ENCODE results near the gene FSD1L. TPM values are rescaled to one million over a fixed set of nuclear protein-coding genes. Genes with fewer than 3 reads are reported as not detected.

Gene FSD1L
- total and polyA plus RNA-seq, 2 of the 13 experiments (the other 11 are each of a cell fraction or from before 2014, with no cell fraction given), result 4.1 to 5.1 TPM

DNA sequence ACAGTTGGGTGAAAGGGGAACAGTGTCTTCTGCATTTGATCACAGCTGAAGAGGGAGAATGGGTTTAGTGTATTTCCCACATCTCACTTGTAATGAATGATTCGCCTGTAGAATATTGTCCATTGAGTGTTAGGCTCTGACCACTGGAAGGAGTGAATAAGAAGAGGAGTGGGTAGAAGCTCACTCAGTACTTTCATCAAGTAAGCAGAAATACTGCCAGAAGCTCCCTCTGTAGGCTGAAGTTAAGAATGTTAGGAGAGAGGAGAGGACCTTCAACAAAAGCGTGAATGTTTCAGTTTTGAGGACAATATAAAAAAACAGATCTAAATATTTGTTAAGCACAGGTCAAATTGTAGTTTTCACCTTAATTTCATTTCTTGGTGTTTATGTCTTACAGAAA, 27.5 kb downstream of the FSD1L start:
- in situ Hi-C loops (cut with HindIII; ENCODE audit: extremely low pct_ligation_motif_present, low pct_unique_long_range_greater_than_20kb), result no loop called here
- Histone ChIP-seq H3K4me2 (ENCODE audit: low read depth, low read length) (no peak overlapping the region), H3K4me1 (ENCODE audit: insufficient read depth, low read length) (0 out of 2 replicates have a peak, but pooled peaks cover 5% of the 10 kb centered on the region), H3K9me3 (ENCODE audit: low read length) (no peaks in the 10 kb centered on the region), H3K9ac (ENCODE audit: insufficient read depth, low read depth, low read length) (no peak overlapping the region), H4K20me1 (ENCODE audit: insufficient read depth, low read length) (no peaks in the 10 kb centered on the region), H3K27me3 (ENCODE audit: control insufficient read depth in 1 of 2, insufficient read depth in 2 of 2, low read length in 2 of 2) (no peaks in the 10 kb centered on the region), H3K27ac (ENCODE audit: extremely low read length, insufficient read depth, low read length) (no peak overlapping the region), H2AFZ (ENCODE audit: low read length) (no peak overlapping the region), H3K36me3 (replicated peaks in 1 of 2; ENCODE audit: control insufficient read depth in 1 of 2, insufficient read depth in 2 of 2, low read length in 2 of 2) (peaks cover 0 to 14% of the 10 kb centered on the region in 2 experiments; a peak in 2 of 5 replicates), H3K4me3 (replicated peaks in 1 of 3; ENCODE audit: insufficient read depth in 1 of 3, low read depth in 2 of 3, low read length in 3 of 3) (no peak overlapping the region), H3K79me2 (ENCODE audit: insufficient read depth, low read length) (no peaks in the 10 kb centered on the region)
- peak; percentile 39 for DNase-seq (ENCODE audit: low spot score)
- CTCF ChIA-PET (ENCODE audit: low intra/inter-chr PET ratio, low total read pairs), result interaction anchor here (1.8 kb wide), 1 partner anchor 49 kb away, joined by 11 read pairs; no protein-coding TSS in a partner anchor
- POLR2A ChIA-PET, result no interaction called here
- BruUV-seq (replicated peaks), result no TSS peak
- no peak for FAIRE-seq
- TF ChIP-seq, protein P1, sequence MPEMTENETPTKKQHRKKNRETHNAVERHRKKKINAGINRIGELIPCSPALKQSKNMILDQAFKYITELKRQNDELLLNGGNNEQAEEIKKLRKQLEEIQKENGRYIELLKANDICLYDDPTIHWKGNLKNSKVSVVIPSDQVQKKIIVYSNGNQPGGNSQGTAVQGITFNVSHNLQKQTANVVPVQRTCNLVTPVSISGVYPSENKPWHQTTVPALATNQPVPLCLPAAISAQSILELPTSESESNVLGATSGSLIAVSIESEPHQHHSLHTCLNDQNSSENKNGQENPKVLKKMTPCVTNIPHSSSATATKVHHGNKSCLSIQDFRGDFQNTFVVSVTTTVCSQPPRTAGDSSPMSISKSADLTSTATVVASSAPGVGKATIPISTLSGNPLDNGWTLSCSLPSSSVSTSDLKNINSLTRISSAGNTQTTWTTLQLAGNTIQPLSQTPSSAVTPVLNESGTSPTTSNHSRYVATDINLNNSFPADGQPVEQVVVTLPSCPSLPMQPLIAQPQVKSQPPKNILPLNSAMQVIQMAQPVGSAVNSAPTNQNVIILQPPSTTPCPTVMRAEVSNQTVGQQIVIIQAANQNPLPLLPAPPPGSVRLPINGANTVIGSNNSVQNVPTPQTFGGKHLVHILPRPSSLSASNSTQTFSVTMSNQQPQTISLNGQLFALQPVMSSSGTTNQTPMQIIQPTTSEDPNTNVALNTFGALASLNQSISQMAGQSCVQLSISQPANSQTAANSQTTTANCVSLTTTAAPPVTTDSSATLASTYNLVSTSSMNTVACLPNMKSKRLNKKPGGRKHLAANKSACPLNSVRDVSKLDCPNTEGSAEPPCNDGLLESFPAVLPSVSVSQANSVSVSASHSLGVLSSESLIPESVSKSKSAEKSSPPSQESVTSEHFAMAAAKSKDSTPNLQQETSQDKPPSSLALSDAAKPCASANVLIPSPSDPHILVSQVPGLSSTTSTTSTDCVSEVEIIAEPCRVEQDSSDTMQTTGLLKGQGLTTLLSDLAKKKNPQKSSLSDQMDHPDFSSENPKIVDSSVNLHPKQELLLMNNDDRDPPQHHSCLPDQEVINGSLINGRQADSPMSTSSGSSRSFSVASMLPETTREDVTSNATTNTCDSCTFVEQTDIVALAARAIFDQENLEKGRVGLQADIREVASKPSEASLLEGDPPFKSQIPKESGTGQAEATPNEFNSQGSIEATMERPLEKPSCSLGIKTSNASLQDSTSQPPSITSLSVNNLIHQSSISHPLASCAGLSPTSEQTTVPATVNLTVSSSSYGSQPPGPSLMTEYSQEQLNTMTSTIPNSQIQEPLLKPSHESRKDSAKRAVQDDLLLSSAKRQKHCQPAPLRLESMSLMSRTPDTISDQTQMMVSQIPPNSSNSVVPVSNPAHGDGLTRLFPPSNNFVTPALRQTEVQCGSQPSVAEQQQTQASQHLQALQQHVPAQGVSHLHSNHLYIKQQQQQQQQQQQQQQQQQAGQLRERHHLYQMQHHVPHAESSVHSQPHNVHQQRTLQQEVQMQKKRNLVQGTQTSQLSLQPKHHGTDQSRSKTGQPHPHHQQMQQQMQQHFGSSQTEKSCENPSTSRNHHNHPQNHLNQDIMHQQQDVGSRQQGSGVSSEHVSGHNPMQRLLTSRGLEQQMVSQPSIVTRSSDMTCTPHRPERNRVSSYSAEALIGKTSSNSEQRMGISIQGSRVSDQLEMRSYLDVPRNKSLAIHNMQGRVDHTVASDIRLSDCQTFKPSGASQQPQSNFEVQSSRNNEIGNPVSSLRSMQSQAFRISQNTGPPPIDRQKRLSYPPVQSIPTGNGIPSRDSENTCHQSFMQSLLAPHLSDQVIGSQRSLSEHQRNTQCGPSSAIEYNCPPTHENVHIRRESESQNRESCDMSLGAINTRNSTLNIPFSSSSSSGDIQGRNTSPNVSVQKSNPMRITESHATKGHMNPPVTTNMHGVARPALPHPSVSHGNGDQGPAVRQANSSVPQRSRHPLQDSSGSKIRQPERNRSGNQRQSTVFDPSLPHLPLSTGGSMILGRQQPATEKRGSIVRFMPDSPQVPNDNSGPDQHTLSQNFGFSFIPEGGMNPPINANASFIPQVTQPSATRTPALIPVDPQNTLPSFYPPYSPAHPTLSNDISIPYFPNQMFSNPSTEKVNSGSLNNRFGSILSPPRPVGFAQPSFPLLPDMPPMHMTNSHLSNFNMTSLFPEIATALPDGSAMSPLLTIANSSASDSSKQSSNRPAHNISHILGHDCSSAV (CRISPR knock-in tag; IDR thresholded peaks at IDR 0.05; ENCODE audit: borderline replicate concordance), result no peak
- TF ChIP-seq, protein P2, sequence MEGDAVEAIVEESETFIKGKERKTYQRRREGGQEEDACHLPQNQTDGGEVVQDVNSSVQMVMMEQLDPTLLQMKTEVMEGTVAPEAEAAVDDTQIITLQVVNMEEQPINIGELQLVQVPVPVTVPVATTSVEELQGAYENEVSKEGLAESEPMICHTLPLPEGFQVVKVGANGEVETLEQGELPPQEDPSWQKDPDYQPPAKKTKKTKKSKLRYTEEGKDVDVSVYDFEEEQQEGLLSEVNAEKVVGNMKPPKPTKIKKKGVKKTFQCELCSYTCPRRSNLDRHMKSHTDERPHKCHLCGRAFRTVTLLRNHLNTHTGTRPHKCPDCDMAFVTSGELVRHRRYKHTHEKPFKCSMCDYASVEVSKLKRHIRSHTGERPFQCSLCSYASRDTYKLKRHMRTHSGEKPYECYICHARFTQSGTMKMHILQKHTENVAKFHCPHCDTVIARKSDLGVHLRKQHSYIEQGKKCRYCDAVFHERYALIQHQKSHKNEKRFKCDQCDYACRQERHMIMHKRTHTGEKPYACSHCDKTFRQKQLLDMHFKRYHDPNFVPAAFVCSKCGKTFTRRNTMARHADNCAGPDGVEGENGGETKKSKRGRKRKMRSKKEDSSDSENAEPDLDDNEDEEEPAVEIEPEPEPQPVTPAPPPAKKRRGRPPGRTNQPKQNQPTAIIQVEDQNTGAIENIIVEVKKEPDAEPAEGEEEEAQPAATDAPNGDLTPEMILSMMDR (CRISPR knock-in tag; IDR thresholded peaks at IDR 0.05), result peak; percentile 47
- TF ChIP-seq SMC3 (IDR thresholded peaks at IDR 0.05; ENCODE audit: low read length) (peak; percentile 28; the same call in 1 of the 2 replicates), STAG1 (CRISPR knock-in tag; IDR thresholded peaks at IDR 0.05) (peak; percentile 49), ZNF609 (CRISPR knock-in tag; IDR thresholded peaks at IDR 0.05; ENCODE audit: borderline replicate concordance) (no peak)
- intact Hi-C loops (cut with micrococcal nuclease; ENCODE audit: unreplicated experiment), result loop anchor here (1.0 to 2.0 kb wide), 3 partner anchors 29 to 316 kb away; no protein-coding TSS in a partner anchor
- ATAC-seq, result peak; percentile 88
- WGBS (ENCODE audit: low lambda C conversion rate), result 84% methylated on average over 2 of the region's 2 CpGs

Measured in HepG2 (cell line).